Esophagus squamous epithelium (tissue), 5 donors: ENCODE results near the gene RTCB. TPM values are rescaled to one million over a fixed set of nuclear protein-coding genes. Genes with fewer than 3 reads are reported as not detected.

Experiments used
- DNase-seq: peaks from one replicate; lab custom pipeline; 2025; lab: John Stamatoyannopoulos, UW
- H3K27ac ChIP-seq, 4 donors: fragments of 200-600 bp; sonication (generic); one replicate each; pipeline ENCODE4 v1.5.1; 2016 to 2019; ENCODE audit warnings: mild to moderate bottlenecking in 1 of 4
- H3K27me3 ChIP-seq, 4 donors: fragments of 200-600 bp; sonication (generic); 1 replicate in 3 of 4; 2 replicates in 1 of 4; pipeline versions ENCODE4 v1.5.1 to v1.6.0; 2017 to 2021; ENCODE audit warnings: antibody characterized with exemption in 1 of 4
- H3K36me3 ChIP-seq, 3 donors: fragments of 200-600 bp; sonication (generic); one replicate each; pipeline ENCODE4 v1.5.1; 2016 to 2019
- H3K4me1 ChIP-seq, 3 donors: fragments of 200-600 bp; sonication (generic); one replicate each; pipeline ENCODE4 v1.5.1; 2017 to 2019
- H3K4me3 ChIP-seq, 4 donors: fragments of 200-600 bp; sonication (generic); 1 replicate in 3 of 4; 2 replicates in 1 of 4; pipeline ENCODE4 v1.5.1; 2016 to 2019; ENCODE audit warnings: mild to moderate bottlenecking in 2 of 4, moderate library complexity in 1 of 4
- H3K9me3 ChIP-seq, 3 donors: fragments of 200-600 bp; sonication (generic); one replicate each; pipeline ENCODE4 v1.5.1; 2016 to 2019
- POLR2A ChIP-seq, 4 donors: fragments of 450-650 bp; IDR thresholded peaks; one replicate each; pipeline ENCODE4 v1.6.1; 2017; ENCODE audit warnings: antibody characterized with exemption in 4 of 4, mild to moderate bottlenecking in 4 of 4, moderate library complexity in 3 of 4
- WGBS, 2 donors: methylation state at CpG; one replicate each; pipeline ENCODE4 v1.1.5; 2018; 5-methylcytosine and 5-hydroxymethylcytosine counted together
- intact Hi-C: fragments of 100-400 bp; cut with DNase I; formaldehyde crosslinking; loops from one replicate; pipeline ENCODE4 v1.15.0; 2022
- total RNA-seq, 4 donors: library from RNA; depleted of rRNA; stranded (reverse); fragments of >200 nt; gene quantifications; one replicate each; pipeline ENCODE4 v1.1.0, GENCODE V29; 2016
- TF ChIP-seq, protein P1 (sequence below), 6 experiments: fragments of 450-650 bp in 4 of 6; fragments of 200-600 bp in 2 of 6; sonication (generic) in 2 of 6; IDR thresholded peaks; one replicate each; pipeline ENCODE4 v1.5.1; 2016 to 2019; ENCODE audit warnings: antibody characterized with exemption in 6 of 6, mild to moderate bottlenecking in 4 of 6, moderate library complexity in 4 of 6
- donor health status: DM: yes; HTN: yes; CAD: no.

Gene RTCB
- total RNA-seq, 4 donors from 2014 or later: 48.1 to 79.2 (median 70.9) TPM

DNA sequence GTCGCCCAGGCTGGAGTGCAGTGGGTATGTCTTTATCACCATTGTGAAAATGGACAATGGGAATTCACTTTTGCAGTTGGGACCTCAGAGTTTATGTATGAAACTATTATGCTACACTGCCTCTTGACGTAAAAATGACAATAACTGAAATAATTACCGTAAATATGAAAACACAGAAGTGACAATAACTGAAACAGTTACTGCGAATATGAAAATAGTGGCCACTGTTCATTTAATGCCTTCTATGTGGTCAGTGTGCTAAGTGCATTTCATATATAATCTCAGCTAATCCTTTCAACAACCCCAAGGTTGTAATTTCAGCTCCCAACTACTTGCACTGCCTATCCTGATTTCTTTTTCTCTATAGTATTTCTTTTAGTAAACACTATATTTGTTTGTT, 5.9 kb upstream of the RTCB start:
- no peak for TF ChIP-seq POLR2A (IDR thresholded peaks at IDR 0.05)
- TF ChIP-seq, protein P1, sequence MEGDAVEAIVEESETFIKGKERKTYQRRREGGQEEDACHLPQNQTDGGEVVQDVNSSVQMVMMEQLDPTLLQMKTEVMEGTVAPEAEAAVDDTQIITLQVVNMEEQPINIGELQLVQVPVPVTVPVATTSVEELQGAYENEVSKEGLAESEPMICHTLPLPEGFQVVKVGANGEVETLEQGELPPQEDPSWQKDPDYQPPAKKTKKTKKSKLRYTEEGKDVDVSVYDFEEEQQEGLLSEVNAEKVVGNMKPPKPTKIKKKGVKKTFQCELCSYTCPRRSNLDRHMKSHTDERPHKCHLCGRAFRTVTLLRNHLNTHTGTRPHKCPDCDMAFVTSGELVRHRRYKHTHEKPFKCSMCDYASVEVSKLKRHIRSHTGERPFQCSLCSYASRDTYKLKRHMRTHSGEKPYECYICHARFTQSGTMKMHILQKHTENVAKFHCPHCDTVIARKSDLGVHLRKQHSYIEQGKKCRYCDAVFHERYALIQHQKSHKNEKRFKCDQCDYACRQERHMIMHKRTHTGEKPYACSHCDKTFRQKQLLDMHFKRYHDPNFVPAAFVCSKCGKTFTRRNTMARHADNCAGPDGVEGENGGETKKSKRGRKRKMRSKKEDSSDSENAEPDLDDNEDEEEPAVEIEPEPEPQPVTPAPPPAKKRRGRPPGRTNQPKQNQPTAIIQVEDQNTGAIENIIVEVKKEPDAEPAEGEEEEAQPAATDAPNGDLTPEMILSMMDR (IDR thresholded peaks at IDR 0.05): no peak
- peaks cover 0 to 41% (median 0%) of the 10 kb centered on the region in 4 donors for H3K27me3 ChIP-seq
- no peak overlapping the region for H3K27ac ChIP-seq
- H3K36me3 ChIP-seq: no peaks in the 10 kb centered on the region
- peaks cover 0 to under 1% (median 0%) of the 10 kb centered on the region in 3 donors for H3K4me1 ChIP-seq
- no peak for DNase-seq
- 60 to 82% methylated on average over 4 of the region's 4 CpGs for WGBS, 2 donors
- intact Hi-C loops: loop anchor here (10.0 kb wide), 1 partner anchor 57 kb away; the partner anchor contains the start of gene FBXO7
- H3K9me3 ChIP-seq: no peaks in the 10 kb centered on the region
- H3K4me3 ChIP-seq: no peak overlapping the region

DNA sequence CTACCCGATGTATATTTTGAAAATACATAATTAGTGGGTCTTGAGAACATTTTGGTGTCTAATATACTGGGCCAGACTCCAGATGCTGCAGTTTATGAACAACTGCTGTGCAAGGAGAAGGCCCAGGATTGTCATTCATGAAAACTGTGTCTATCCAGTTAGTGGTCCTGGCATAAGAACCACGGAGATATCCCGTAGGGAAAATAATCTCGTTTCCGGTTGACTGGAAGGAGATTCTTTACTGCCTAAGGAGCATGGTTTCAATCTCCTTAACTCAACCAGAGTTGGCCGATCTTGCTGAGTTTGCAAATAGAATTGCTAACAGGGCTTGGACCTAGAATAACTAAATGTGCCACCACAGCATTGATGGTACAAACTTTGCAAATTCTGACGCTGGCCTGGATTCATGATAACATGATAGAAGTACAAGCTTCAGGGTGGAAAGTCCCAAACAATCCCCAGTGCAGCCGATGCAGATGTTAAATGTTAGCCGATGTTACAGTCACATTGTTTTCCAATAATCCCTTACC, 4.6 kb upstream of the RTCB start:
- no peak for TF ChIP-seq POLR2A (IDR thresholded peaks at IDR 0.05)
- TF ChIP-seq, protein P1 (IDR thresholded peaks at IDR 0.05): no peak
- no peak overlapping the region for H3K27ac ChIP-seq
- no peaks in the 10 kb centered on the region for H3K9me3 ChIP-seq
- H3K4me1 ChIP-seq: peaks cover 0 to 8% (median 0%) of the 10 kb centered on the region in 3 donors
- WGBS, 2 donors: 71 to 80% methylated on average over 9 of the region's 9 CpGs
- intact Hi-C loops: loop anchor here (10.0 kb wide), 1 partner anchor 58 kb away; the partner anchor contains the start of gene FBXO7
- DNase-seq: no peak
- H3K36me3 ChIP-seq: no peaks in the 10 kb centered on the region
- peaks cover 0 to 28% (median 0%) of the 10 kb centered on the region in 4 donors for H3K27me3 ChIP-seq
- H3K4me3 ChIP-seq: no peak overlapping the region

DNA sequence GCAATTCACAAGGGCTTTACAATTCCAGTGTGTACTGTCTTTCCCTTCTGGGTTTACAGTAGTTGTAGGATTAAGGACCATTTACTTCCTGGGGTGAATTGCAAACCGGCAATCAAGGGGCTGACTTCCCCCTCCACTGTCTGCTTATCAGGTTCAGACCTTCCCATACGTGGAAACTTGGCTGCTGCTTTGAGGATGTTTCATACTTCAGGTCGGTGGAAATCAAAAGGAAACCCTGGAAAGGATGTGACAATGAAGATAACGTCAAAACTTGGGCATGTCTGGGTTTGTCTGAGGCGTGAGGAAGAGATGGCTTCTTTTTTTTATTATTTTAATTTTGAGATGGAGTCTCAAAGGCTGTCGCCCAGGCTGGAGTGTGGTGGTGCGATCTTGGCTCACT, 2.1 kb upstream of the RTCB start:
- Histone ChIP-seq H3K4me1 (peaks cover 10 to 30% (median 14%) of the 10 kb centered on the region in 3 donors), H3K36me3 (peaks cover 0 to 2% (median 0%) of the 10 kb centered on the region in 3 donors), H3K4me3 (no peak overlapping the region), H3K27me3 (peaks cover 0 to 16% (median 0%) of the 10 kb centered on the region in 4 donors), H3K9me3 (no peaks in the 10 kb centered on the region), H3K27ac (no peak overlapping the region)
- TF ChIP-seq, protein P1 (IDR thresholded peaks at IDR 0.05): no peak
- intact Hi-C loops: loop anchor here (10.0 kb wide), 1 partner anchor 61 kb away; the partner anchor contains the start of gene FBXO7
- DNase-seq: no peak
- WGBS, 2 donors: 45 to 47% methylated on average over 7 of the region's 7 CpGs

DNA sequence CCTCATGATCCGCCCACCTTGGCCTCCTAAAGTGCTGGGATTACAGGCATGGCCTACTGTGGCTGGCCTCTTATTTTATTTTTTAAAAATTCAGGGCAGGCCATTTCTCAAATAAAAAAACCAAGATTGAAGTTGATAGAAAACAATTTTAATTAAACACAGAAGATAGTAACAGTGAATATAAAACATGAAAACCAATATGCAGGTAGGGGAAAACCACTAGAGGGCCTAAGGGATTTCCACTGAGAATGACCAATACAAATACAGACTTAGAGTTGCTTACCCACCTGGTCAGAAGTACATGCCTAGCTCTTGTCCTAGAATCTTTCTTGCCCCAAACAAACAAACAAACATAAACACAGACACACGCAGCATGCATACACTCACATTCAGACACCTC, 1.7 kb upstream of the RTCB start:
- WGBS, 2 donors: 82 to 100% methylated on average over 2 of the region's 2 CpGs
- intact Hi-C loops: loop anchor here (10.0 kb wide), 1 partner anchor 61 kb away; the partner anchor contains the start of gene FBXO7
- H3K9me3 ChIP-seq: no peaks in the 10 kb centered on the region
- H3K27ac ChIP-seq: no peak overlapping the region
- peaks cover 0 to 12% (median 0%) of the 10 kb centered on the region in 4 donors for H3K27me3 ChIP-seq
- H3K4me1 ChIP-seq: peaks cover 10 to 35% (median 14%) of the 10 kb centered on the region in 3 donors
- H3K4me3 ChIP-seq: no peak overlapping the region
- H3K36me3 ChIP-seq: peaks cover 0 to 5% (median 0%) of the 10 kb centered on the region in 3 donors
- TF ChIP-seq, protein P1 (IDR thresholded peaks at IDR 0.05): peak in 1 of 6 experiments; percentile 41
- TF ChIP-seq POLR2A (IDR thresholded peaks at IDR 0.05): no peak
- no peak for DNase-seq

GRCh38 chr22:32411402-32411801, 645 bp downstream of the RTCB start:
- no peaks in the 10 kb centered on the region for H3K27me3 ChIP-seq
- peaks cover 0 to 28% (median 7%) of the 10 kb centered on the region in 3 donors for H3K36me3 ChIP-seq
- intact Hi-C loops: loop anchor here (10.0 kb wide), 1 partner anchor 63 kb away; the partner anchor contains the start of gene FBXO7
- no peaks in the 10 kb centered on the region for H3K9me3 ChIP-seq
- peaks cover 10 to 47% (median 14%) of the 10 kb centered on the region in 3 donors for H3K4me1 ChIP-seq
- peak overlapping the region; percentile 73 to 93 (median 80) for H3K4me3 ChIP-seq
- TF ChIP-seq POLR2A (IDR thresholded peaks at IDR 0.05): no peak
- TF ChIP-seq, protein P1 (IDR thresholded peaks at IDR 0.05): no peak
- DNase-seq: no peak
- 1 to 2% methylated on average over 12 of the region's 12 CpGs for WGBS, 2 donors
- peak overlapping the region; percentile 70 to 92 (median 88) for H3K27ac ChIP-seq
